Measurements from ENCODE around the gene BHLHE23.

The BHLHE23 gene

GRCh38 chr20:62998449-62998848 lies 8.3 kb downstream of the BHLHE23 start:
- H3K4me3 ChIP-seq (ENCODE audit: low read depth, low read length) = no peak overlapping the region
- no peak overlapping the region for H3K27ac ChIP-seq
- no peaks in the 10 kb centered on the region for H3K36me3 ChIP-seq (ENCODE audit: control insufficient read depth, insufficient read depth, low read length)
- H3K27me3 ChIP-seq (ENCODE audit: control insufficient read depth, insufficient read depth, low read length) = no peaks in the 10 kb centered on the region
- H2AFZ ChIP-seq = no peak overlapping the region
- no peaks in the 10 kb centered on the region for H3K9me3 ChIP-seq (ENCODE audit: control insufficient read depth, low read length)
- no peaks in the 10 kb centered on the region for H3K79me2 ChIP-seq
- H3K4me1 ChIP-seq = no peaks in the 10 kb centered on the region
- H3K9ac ChIP-seq = no peak overlapping the region
- H3K4me2 ChIP-seq (ENCODE audit: low read length) = no peak overlapping the region
- TF ChIP-seq CTCF (IDR thresholded peaks at IDR 0.05) = no peak

GRCh38 chr20:62997417-62998035 lies 9.2 kb downstream of the BHLHE23 start:
- Histone ChIP-seq H3K79me2 (no peaks in the 10 kb centered on the region), H3K4me1 (no peaks in the 10 kb centered on the region), H3K27me3 (ENCODE audit: control insufficient read depth, insufficient read depth, low read length) (no peaks in the 10 kb centered on the region), H3K36me3 (ENCODE audit: control insufficient read depth, insufficient read depth, low read length) (no peaks in the 10 kb centered on the region), H3K9ac (no peak overlapping the region), H3K9me3 (ENCODE audit: control insufficient read depth, low read length) (no peaks in the 10 kb centered on the region), H2AFZ (no peak overlapping the region), H3K27ac (no peak overlapping the region), H3K4me3 (ENCODE audit: low read depth, low read length) (no peak overlapping the region), H3K4me2 (ENCODE audit: low read length) (no peak overlapping the region)
- no peak for TF ChIP-seq CTCF (IDR thresholded peaks at IDR 0.05)

- Histone ChIP-seq H3K27me3 (ENCODE audit: control insufficient read depth, insufficient read depth, low read length) (no peaks in the 10 kb centered on the region), H3K9me3 (ENCODE audit: control insufficient read depth, low read length) (no peaks in the 10 kb centered on the region), H3K27ac (no peak overlapping the region), H2AFZ (no peak overlapping the region), H3K9ac (no peak overlapping the region), H3K79me2 (no peaks in the 10 kb centered on the region), H3K4me1 (no peaks in the 10 kb centered on the region), H3K4me3 (ENCODE audit: low read depth, low read length) (no peak overlapping the region), H3K36me3 (ENCODE audit: control insufficient read depth, insufficient read depth, low read length) (no peaks in the 10 kb centered on the region), H3K4me2 (ENCODE audit: low read length) (no peak overlapping the region)
- no peak for TF ChIP-seq CTCF (IDR thresholded peaks at IDR 0.05)
These were observed 10.2 kb downstream of the BHLHE23 start for GRCh38 chr20:62996596-62996982.

- no peaks in the 10 kb centered on the region for H3K27me3 ChIP-seq (ENCODE audit: control insufficient read depth, insufficient read depth, low read length)
- H3K36me3 ChIP-seq (ENCODE audit: control insufficient read depth, insufficient read depth, low read length) = no peaks in the 10 kb centered on the region
- H3K9me3 ChIP-seq (ENCODE audit: control insufficient read depth, low read length) = no peaks in the 10 kb centered on the region
- H3K4me1 ChIP-seq = no peaks in the 10 kb centered on the region
- no peak overlapping the region for H3K4me3 ChIP-seq (ENCODE audit: low read depth, low read length)
- no peak overlapping the region for H3K9ac ChIP-seq
- H3K4me2 ChIP-seq (ENCODE audit: low read length) = no peak overlapping the region
- H2AFZ ChIP-seq = no peak overlapping the region
- TF ChIP-seq CTCF (IDR thresholded peaks at IDR 0.05) = no peak
- no peak overlapping the region for H3K27ac ChIP-seq
- no peaks in the 10 kb centered on the region for H3K79me2 ChIP-seq
These were observed 10.7 kb downstream of the BHLHE23 start for GRCh38 chr20:62995898-62996595.

- Histone ChIP-seq H2AFZ (no peak overlapping the region), H3K27ac (no peak overlapping the region), H3K79me2 (no peaks in the 10 kb centered on the region), H3K27me3 (ENCODE audit: control insufficient read depth, insufficient read depth, low read length) (no peaks in the 10 kb centered on the region), H3K9ac (no peak overlapping the region), H3K36me3 (ENCODE audit: control insufficient read depth, insufficient read depth, low read length) (no peaks in the 10 kb centered on the region), H3K4me3 (ENCODE audit: low read depth, low read length) (no peak overlapping the region), H3K4me2 (ENCODE audit: low read length) (no peak overlapping the region), H3K4me1 (no peaks in the 10 kb centered on the region), H3K9me3 (ENCODE audit: control insufficient read depth, low read length) (no peaks in the 10 kb centered on the region)
- no peak for TF ChIP-seq CTCF (IDR thresholded peaks at IDR 0.05)
These were observed 11.3 kb downstream of the BHLHE23 start for GRCh38 chr20:62995481-62995880.
